DOHH2 (cell line): ENCODE data around the gene CDH24.

Experiments
- H3F3A ChIP-seq: fragments of 200-600 bp; sonication (generic), shearing (Covaris generic); 2 replicates; pipeline ENCODE4 v1.6.0; 2016; ENCODE audit warnings: antibody characterized with exemption, mild to moderate bottlenecking; ENCODE audit not compliant: control insufficient read depth, insufficient read depth
- H3K27ac ChIP-seq: fragments of 200-600 bp; sonication (generic); 2 replicates; pipeline ENCODE4 v1.5.1; 2014; ENCODE audit warnings: low read depth, mild to moderate bottlenecking, low read length, moderate library complexity
- H3K27me3 ChIP-seq: fragments of 200-600 bp; sonication (generic); 2 replicates; pipeline ENCODE4 v1.6.1; 2014; ENCODE audit warnings: mild to moderate bottlenecking, low read length, mixed read lengths; ENCODE audit not compliant: control insufficient read depth
- H3K36me3 ChIP-seq: fragments of 200-600 bp; sonication (generic); 2 replicates; pipeline ENCODE4 v1.6.1; 2014; ENCODE audit warnings: mild to moderate bottlenecking, low read length, moderate library complexity, mixed read lengths; ENCODE audit not compliant: control insufficient read depth
- H3K4me1 ChIP-seq: fragments of 200-600 bp; sonication (generic); 2 replicates; pipeline ENCODE4 v1.6.1; 2014; ENCODE audit warnings: mild to moderate bottlenecking, low read length, mixed read lengths; ENCODE audit not compliant: control insufficient read depth
- H3K4me2 ChIP-seq: fragments of 200-600 bp; sonication (generic); 2 replicates; pipeline ENCODE4 v1.6.0; 2014; ENCODE audit warnings: mild to moderate bottlenecking, low read length, moderate library complexity
- H3K4me3 ChIP-seq: fragments of 200-600 bp; sonication (generic); 2 replicates; pipeline ENCODE4 v1.5.1; 2014; ENCODE audit warnings: mild to moderate bottlenecking, low read length, mixed read lengths
- H3K79me2 ChIP-seq: fragments of 200-600 bp; sonication (generic); 2 replicates; pipeline ENCODE4 v1.6.1; 2014; ENCODE audit warnings: mild to moderate bottlenecking, low read length, mixed read lengths; ENCODE audit not compliant: control insufficient read depth
- H3K9me2 ChIP-seq: fragments of 200-600 bp; sonication (generic); replicated peaks from 2 replicates; pipeline ENCODE4 v1.6.1; 2014; ENCODE audit warnings: mild to moderate bottlenecking, low read length, mixed read lengths; ENCODE audit not compliant: control insufficient read depth
- H3K9me3 ChIP-seq: fragments of 200-600 bp; sonication (generic); 2 replicates; pipeline ENCODE4 v1.6.1; 2014; ENCODE audit warnings: antibody characterized with exemption, low read length, mixed read lengths; ENCODE audit not compliant: control insufficient read depth, insufficient read depth
- H4K20me1 ChIP-seq: fragments of 200-600 bp; sonication (generic); 2 replicates; pipeline ENCODE4 v1.6.0; 2014; ENCODE audit warnings: low read depth, mild to moderate bottlenecking, antibody characterized with exemption, low read length, moderate library complexity; ENCODE audit not compliant: control insufficient read depth, insufficient read depth
- CTCF ChIP-seq: fragments of 200-600 bp; sonication (generic); IDR thresholded peaks from one replicate; pipeline ENCODE4 v1.5.1; 2014; ENCODE audit warnings: antibody characterized with exemption, mild to moderate bottlenecking, low read depth, low read length; ENCODE audit not compliant: poor library complexity, severe bottlenecking
- EZH2phosphoT487 ChIP-seq: fragments of 200-600 bp; sonication (generic); IDR thresholded peaks from 2 replicates; pipeline ENCODE4 v1.6.1; 2017; ENCODE audit warnings: borderline replicate concordance, mild to moderate bottlenecking, antibody characterized with exemption, low read length, moderate library complexity, mixed read lengths

The CDH24 gene

GRCh38 chr14:23009939-23010726 is 47.2 kb downstream of the CDH24 start, which contains the start of gene C14orf93:
TSS of gene C14orf93 (minus strand) at chr14:23010143. CDS start at chr14:22999023, 11,120 bp downstream.
- no peaks in the 10 kb centered on the region for H3K9me3 ChIP-seq
- TF ChIP-seq EZH2phosphoT487 = no peak

GRCh38 chr14:23009483-23009938 is 47.8 kb downstream of the CDH24 start:
- Histone ChIP-seq H3F3A (peaks cover 24% of the 10 kb centered on the region), H3K79me2 (peaks cover 42% of the 10 kb centered on the region), H3K9me2 (no peaks in the 10 kb centered on the region), H3K9me3 (no peaks in the 10 kb centered on the region), H3K27ac (peak overlapping the region; percentile 87), H3K4me2 (peak overlapping the region; percentile 98), H3K36me3 (peaks cover 7% of the 10 kb centered on the region; the same call in 1 of the 2 replicates), H3K4me1 (peaks cover 52% of the 10 kb centered on the region), H4K20me1 (no peaks in the 10 kb centered on the region), H3K4me3 (peak overlapping the region; percentile 89), H3K27me3 (no peaks in the 10 kb centered on the region)
- TF ChIP-seq CTCF (no peak), EZH2phosphoT487 (no peak)

More at GRCh38 chr14:23009939-23010726, 47.2 kb downstream of the CDH24 start, which contains the start of gene C14orf93:
- H3K36me3 ChIP-seq = peaks cover 7% of the 10 kb centered on the region; the same call in 1 of the 2 replicates
- no peaks in the 10 kb centered on the region for H3K27me3 ChIP-seq
- H3K4me3 ChIP-seq = peak within 1 kb of the TSS; percentile 89
- no peaks in the 10 kb centered on the region for H3K9me2 ChIP-seq
- peak within 1 kb of the TSS; percentile 98 for H3K4me2 ChIP-seq
- H3K27ac ChIP-seq = peak within 1 kb of the TSS; percentile 87
- H3K4me1 ChIP-seq = peaks cover 51% of the 10 kb centered on the region
- no peaks in the 10 kb centered on the region for H4K20me1 ChIP-seq
- H3F3A ChIP-seq = peaks cover 24% of the 10 kb centered on the region
- peaks cover 39% of the 10 kb centered on the region for H3K79me2 ChIP-seq

- Histone ChIP-seq H4K20me1 (no peaks in the 10 kb centered on the region), H3F3A (peaks cover 24% of the 10 kb centered on the region), H3K4me1 (peaks cover 52% of the 10 kb centered on the region), H3K36me3 (peaks cover 7% of the 10 kb centered on the region; the same call in 1 of the 2 replicates), H3K9me2 (no peaks in the 10 kb centered on the region), H3K4me3 (peak overlapping the region; percentile 89), H3K9me3 (no peaks in the 10 kb centered on the region), H3K4me2 (peak overlapping the region; percentile 98), H3K79me2 (peaks cover 42% of the 10 kb centered on the region), H3K27ac (peak overlapping the region; percentile 87), H3K27me3 (no peaks in the 10 kb centered on the region)
- no peak for TF ChIP-seq EZH2phosphoT487
- TF ChIP-seq CTCF = no peak
Observed at GRCh38 chr14:23008831-23009230, 48.5 kb downstream of the CDH24 start.
